Measurements from ENCODE around the gene MCC.

GRCh38 chr5:113367586-113367985 is 120.7 kb downstream of the MCC start:
- TF ChIP-seq POLR2AphosphoS5 (IDR thresholded peaks at IDR 0.05; ENCODE audit: low read depth, low read length): no peak
- no peak for TF ChIP-seq SPI1 (IDR thresholded peaks at IDR 0.05; ENCODE audit: low read depth, low read length)
- no peak for TF ChIP-seq TAF1 (IDR thresholded peaks at IDR 0.05; ENCODE audit: low read depth, low read length)
- no peak for TF ChIP-seq POLR2A (IDR thresholded peaks at IDR 0.05; ENCODE audit: low read depth, low read length)
- TF ChIP-seq POU2F2 (IDR thresholded peaks at IDR 0.05; ENCODE audit: low read depth, low read length): no peak

Measured in GM12891 (cell line).